CD4-positive, CD25-positive, alpha-beta regulatory T cell (primary cell): ENCODE data around the gene PTPN2. TPM values are rescaled to one million over a fixed set of nuclear protein-coding genes. Genes with fewer than 3 reads are reported as not detected.

Experiments used
- ATAC-seq, 2 donors: fragments of 150-1000 bp; cut with Tn5 transposase; one replicate each; pipeline ENCODE4 v1.10.0; 2021; ENCODE audit warnings: low read depth in 2 of 2, moderate number of reproducible peaks in 2 of 2, moderate library complexity in 1 of 2
- DNase-seq, 3 donors: peaks; one replicate each; pipeline versions ENCODE4 v3.0.0 to v3.0.0-alpha.2; 2012 to 2022; ENCODE audit warnings: mixed read lengths in 1 of 3
- H3K27ac ChIP-seq: one replicate; pipeline ENCODE4 v1.7.0; 2013; ENCODE audit warnings: mild to moderate bottlenecking, low read length; ENCODE audit not compliant: insufficient read depth, poor library complexity, severe bottlenecking
- H3K27me3 ChIP-seq: one replicate; pipeline ENCODE4 v1.7.0; 2013; ENCODE audit warnings: low read length; ENCODE audit not compliant: control insufficient read depth, insufficient read depth
- H3K36me3 ChIP-seq: one replicate; pipeline ENCODE4 v1.7.0; 2013; ENCODE audit warnings: mild to moderate bottlenecking, low read length, moderate library complexity; ENCODE audit not compliant: control insufficient read depth, insufficient read depth
- H3K4me1 ChIP-seq: 2 replicates; pipeline ENCODE4 v1.7.0; 2013; ENCODE audit warnings: mild to moderate bottlenecking, low read length; ENCODE audit not compliant: insufficient read depth, control insufficient read depth, poor library complexity, severe bottlenecking
- H3K4me3 ChIP-seq: one replicate; pipeline ENCODE4 v1.7.0; 2013; ENCODE audit warnings: low read depth, mild to moderate bottlenecking, low read length, moderate library complexity
- H3K9me3 ChIP-seq, 2 experiments: 1 replicate in 1 of 2; 2 replicates in 1 of 2; pipeline ENCODE4 v1.7.0; 2013; ENCODE audit warnings: low read length in 2 of 2, mild to moderate bottlenecking in 1 of 2, moderate library complexity in 1 of 2; ENCODE audit not compliant: control insufficient read depth in 2 of 2
- H3K27ac Mint-ChIP-seq, 3 donors: one replicate each; pipeline ENCODE4 v1.8.0; 2020 to 2022; ENCODE audit warnings: mild to moderate bottlenecking in 3 of 3, mixed read lengths in 3 of 3, moderate library complexity in 2 of 3
- H3K27me3 Mint-ChIP-seq: one replicate; pipeline ENCODE4 v1.8.0; 2022; ENCODE audit warnings: mild to moderate bottlenecking, mixed read lengths
- H3K36me3 Mint-ChIP-seq: one replicate; pipeline ENCODE4 v1.8.0; 2020; ENCODE audit warnings: mixed read lengths
- H3K4me1 Mint-ChIP-seq, 4 donors: one replicate each; pipeline ENCODE4 v1.8.0; 2020 to 2022; ENCODE audit warnings: mixed read lengths in 4 of 4, mild to moderate bottlenecking in 1 of 4
- H3K4me3 Mint-ChIP-seq, 4 donors: one replicate each; pipeline ENCODE4 v1.8.0; 2020 to 2022; ENCODE audit warnings: mild to moderate bottlenecking in 4 of 4, mixed read lengths in 4 of 4, moderate library complexity in 3 of 4
- H3K9me3 Mint-ChIP-seq, 7 donors: one replicate each; pipeline ENCODE4 v1.8.0; 2020 to 2022; ENCODE audit warnings: mixed read lengths in 7 of 7, mild to moderate bottlenecking in 3 of 7, moderate library complexity in 2 of 7
- polyA plus RNA-seq, 4 donors: library from polyadenylated mRNA; unstranded; fragments of 300-500 nt; fragmentation: Illumina TruSeq; gene quantifications; one replicate each; pipeline ENCODE4 v1.2.3, GENCODE V29; 2021
- total RNA-seq: library from RNA; stranded (reverse); gene quantifications from one replicate; pipeline ENCODE4 v1.2.3, GENCODE V29; 2022

The PTPN2 gene
- total and polyA plus RNA-seq, 5 donors from 2014 or later = 62.3 to 110 (median 94.1) TPM

DNA sequence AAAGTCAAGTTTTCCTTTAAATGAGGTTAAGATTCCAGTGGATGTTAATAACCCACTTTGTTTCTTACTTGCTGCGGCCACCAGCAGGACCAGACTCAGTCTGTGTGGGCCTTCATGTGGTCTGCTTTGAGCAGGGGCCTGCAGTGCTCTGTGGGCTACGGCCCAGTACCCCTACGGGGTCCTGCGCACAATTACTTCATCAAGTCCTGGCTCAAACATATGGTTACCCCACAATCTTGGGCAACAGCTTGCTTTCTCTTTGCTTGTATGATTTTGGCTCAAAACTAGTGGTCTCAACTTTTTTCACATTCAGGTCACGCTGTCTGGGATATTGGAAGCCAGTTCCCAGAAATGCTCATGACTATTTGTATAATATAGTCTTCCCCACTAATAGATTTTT, 64.2 kb downstream of the PTPN2 start:
- peaks cover 54% of the 10 kb centered on the region for H3K36me3 ChIP-seq

DNA sequence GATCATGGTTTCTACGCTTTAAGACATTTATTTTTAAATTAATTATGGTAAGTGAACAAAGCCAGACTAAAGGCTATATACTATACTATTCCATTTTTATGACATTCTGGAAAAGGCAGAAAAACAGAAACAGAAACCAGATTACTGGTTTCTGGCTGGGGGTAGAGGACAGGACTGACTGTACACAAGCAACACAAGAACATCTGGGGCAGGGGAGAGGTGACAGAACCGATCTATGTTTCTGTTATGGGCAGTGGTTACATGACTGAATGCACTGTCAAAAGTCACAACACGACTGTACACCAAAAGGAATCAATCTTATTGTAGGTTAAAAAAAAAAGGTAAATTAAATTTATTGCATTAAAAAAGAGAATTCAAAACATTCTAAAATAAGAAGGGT, 64.7 kb downstream of the PTPN2 start:
- peaks cover 9 to 18% (median 12%) of the 10 kb centered on the region in 4 donors for H3K4me1 Mint-ChIP-seq
- H3K36me3 ChIP-seq = peaks cover 55% of the 10 kb centered on the region
- no peak overlapping the region for H3K4me3 Mint-ChIP-seq
- H3K27me3 ChIP-seq = no peaks in the 10 kb centered on the region
- H3K27me3 Mint-ChIP-seq = no peaks in the 10 kb centered on the region
- no peaks in the 10 kb centered on the region for H3K9me3 Mint-ChIP-seq
- no peaks in the 10 kb centered on the region for H3K4me1 ChIP-seq
- H3K9me3 ChIP-seq = no peaks in the 10 kb centered on the region
- H3K4me3 ChIP-seq = no peak overlapping the region
- peaks cover 67% of the 10 kb centered on the region for H3K36me3 Mint-ChIP-seq
- no peak overlapping the region for H3K27ac ChIP-seq
- H3K27ac Mint-ChIP-seq = peak overlapping the region in 2 of 3 donors; percentile 26 to 87
- DNase-seq = peak in 1 of 3 donors; percentile 58
- no peak for ATAC-seq

More for the DNA sequence above, 64.2 kb downstream of the PTPN2 start:
- H3K36me3 Mint-ChIP-seq = peaks cover 66% of the 10 kb centered on the region
- peaks cover 9 to 18% (median 11%) of the 10 kb centered on the region in 4 donors for H3K4me1 Mint-ChIP-seq
- peak overlapping the region in 2 of 3 donors; percentile 26 to 87 for H3K27ac Mint-ChIP-seq
- Histone ChIP-seq H3K27ac (no peak overlapping the region), H3K27me3 (no peaks in the 10 kb centered on the region), H3K4me1 (no peaks in the 10 kb centered on the region), H3K4me3 (no peak overlapping the region), H3K9me3 (no peaks in the 10 kb centered on the region)
- no peak for DNase-seq
- ATAC-seq = no peak
- H3K4me3 Mint-ChIP-seq = no peak overlapping the region
- H3K9me3 Mint-ChIP-seq = no peaks in the 10 kb centered on the region
- no peaks in the 10 kb centered on the region for H3K27me3 Mint-ChIP-seq

DNA sequence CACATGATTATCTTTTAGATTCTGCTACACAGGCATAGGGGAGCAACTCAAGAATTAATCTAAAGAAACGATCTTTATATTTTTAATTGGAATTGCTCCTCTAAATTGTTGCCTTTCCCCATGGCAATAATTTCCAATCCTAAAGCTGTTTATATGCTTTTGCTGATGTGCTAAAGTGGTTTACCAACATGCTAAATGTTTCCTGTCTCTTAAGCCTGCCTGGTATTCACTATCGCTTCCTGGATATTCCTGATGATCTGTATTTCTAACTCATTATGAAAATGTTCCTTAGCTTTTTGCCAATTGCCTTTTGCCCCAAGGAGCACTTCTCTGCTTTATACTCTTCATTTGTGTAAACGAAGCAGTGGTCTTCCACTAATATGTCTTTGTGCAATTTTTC, 65.8 kb downstream of the PTPN2 start:
- Mint-ChIP-seq H3K4me1 (peaks cover 9 to 18% (median 12%) of the 10 kb centered on the region in 4 donors), H3K9me3 (no peaks in the 10 kb centered on the region), H3K36me3 (peaks cover 69% of the 10 kb centered on the region), H3K4me3 (no peak overlapping the region), H3K27ac (no peak overlapping the region), H3K27me3 (no peaks in the 10 kb centered on the region)
- DNase-seq = no peak
- H3K4me3 ChIP-seq = no peak overlapping the region
- no peak overlapping the region for H3K27ac ChIP-seq
- ATAC-seq = no peak
- H3K27me3 ChIP-seq = no peaks in the 10 kb centered on the region
- no peaks in the 10 kb centered on the region for H3K4me1 ChIP-seq
- H3K9me3 ChIP-seq = no peaks in the 10 kb centered on the region
- peaks cover 61% of the 10 kb centered on the region for H3K36me3 ChIP-seq

DNA sequence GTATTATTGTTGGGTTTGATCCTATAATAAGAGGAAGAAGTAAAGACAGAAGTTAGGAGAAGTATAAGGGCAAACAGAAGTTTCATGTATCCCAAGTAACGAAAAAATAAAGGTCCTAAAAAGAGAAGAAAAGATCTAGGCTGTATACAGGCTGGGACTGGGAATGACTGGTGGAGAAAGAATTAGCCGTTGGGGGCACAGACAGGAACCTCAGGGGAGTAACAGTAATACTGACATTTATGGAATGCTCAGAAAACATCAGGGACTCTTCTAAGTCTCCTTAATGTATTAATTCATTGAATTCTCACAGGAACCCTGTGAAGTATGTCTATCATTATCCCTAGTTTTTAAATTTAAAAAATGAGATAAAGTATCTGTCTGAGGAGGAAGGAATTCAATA, 67.6 kb downstream of the PTPN2 start:
- Histone ChIP-seq H3K4me3 (no peak overlapping the region), H3K9me3 (no peaks in the 10 kb centered on the region), H3K27me3 (no peaks in the 10 kb centered on the region), H3K36me3 (peaks cover 68% of the 10 kb centered on the region), H3K4me1 (no peaks in the 10 kb centered on the region), H3K27ac (no peak overlapping the region)
- ATAC-seq (no peak), DNase-seq (no peak)
- no peaks in the 10 kb centered on the region for H3K9me3 Mint-ChIP-seq
- peaks cover 5 to 17% (median 11%) of the 10 kb centered on the region in 4 donors for H3K4me1 Mint-ChIP-seq
- H3K4me3 Mint-ChIP-seq = no peak overlapping the region
- H3K36me3 Mint-ChIP-seq = peaks cover 60% of the 10 kb centered on the region
- H3K27me3 Mint-ChIP-seq = no peaks in the 10 kb centered on the region
- H3K27ac Mint-ChIP-seq = no peak overlapping the region

DNA sequence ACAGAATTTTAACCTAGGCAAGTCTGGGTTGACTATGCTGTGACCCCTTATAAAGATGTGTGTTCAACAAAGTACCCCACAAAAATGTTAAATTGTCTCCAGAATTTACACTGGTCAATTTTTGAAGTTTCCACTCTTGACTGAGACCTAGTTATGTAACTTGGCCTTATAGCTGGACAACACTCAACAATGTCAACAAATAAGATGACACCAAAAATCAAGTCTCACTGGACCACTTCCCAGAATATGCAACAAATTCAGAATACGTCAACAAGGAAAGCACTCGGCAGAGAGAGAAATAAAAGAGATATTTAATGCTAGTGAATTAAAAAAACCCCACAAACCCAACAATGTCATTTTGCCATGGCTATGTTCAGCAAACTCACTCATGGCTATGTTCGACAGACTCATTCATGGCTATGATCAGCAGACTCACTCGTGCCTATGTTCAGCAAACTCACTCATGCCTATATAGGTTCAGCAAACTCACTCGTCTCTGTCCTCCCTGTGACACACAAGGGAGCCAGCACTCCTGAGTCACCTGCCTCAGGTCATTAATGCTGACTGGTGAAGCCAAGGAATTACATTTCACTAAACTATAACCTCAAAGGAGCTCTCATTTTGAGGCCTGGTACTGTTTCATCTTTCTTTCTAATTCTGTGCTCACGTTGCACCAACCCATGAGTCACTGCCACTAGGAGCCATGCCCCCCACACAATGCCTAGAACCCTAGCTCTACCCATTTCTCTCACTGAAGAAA, 72.7 kb downstream of the PTPN2 start:
- Mint-ChIP-seq H3K27me3 (no peaks in the 10 kb centered on the region), H3K4me3 (no peak overlapping the region), H3K36me3 (peaks cover 61% of the 10 kb centered on the region), H3K27ac (no peak overlapping the region), H3K4me1 (peaks cover 0 to 14% (median 10%) of the 10 kb centered on the region in 4 donors), H3K9me3 (no peaks in the 10 kb centered on the region)
- Histone ChIP-seq H3K9me3 (no peaks in the 10 kb centered on the region), H3K4me1 (no peaks in the 10 kb centered on the region), H3K27me3 (no peaks in the 10 kb centered on the region), H3K36me3 (peaks cover 64% of the 10 kb centered on the region), H3K4me3 (no peak overlapping the region), H3K27ac (no peak overlapping the region)
- ATAC-seq (no peak), DNase-seq (no peak)

DNA sequence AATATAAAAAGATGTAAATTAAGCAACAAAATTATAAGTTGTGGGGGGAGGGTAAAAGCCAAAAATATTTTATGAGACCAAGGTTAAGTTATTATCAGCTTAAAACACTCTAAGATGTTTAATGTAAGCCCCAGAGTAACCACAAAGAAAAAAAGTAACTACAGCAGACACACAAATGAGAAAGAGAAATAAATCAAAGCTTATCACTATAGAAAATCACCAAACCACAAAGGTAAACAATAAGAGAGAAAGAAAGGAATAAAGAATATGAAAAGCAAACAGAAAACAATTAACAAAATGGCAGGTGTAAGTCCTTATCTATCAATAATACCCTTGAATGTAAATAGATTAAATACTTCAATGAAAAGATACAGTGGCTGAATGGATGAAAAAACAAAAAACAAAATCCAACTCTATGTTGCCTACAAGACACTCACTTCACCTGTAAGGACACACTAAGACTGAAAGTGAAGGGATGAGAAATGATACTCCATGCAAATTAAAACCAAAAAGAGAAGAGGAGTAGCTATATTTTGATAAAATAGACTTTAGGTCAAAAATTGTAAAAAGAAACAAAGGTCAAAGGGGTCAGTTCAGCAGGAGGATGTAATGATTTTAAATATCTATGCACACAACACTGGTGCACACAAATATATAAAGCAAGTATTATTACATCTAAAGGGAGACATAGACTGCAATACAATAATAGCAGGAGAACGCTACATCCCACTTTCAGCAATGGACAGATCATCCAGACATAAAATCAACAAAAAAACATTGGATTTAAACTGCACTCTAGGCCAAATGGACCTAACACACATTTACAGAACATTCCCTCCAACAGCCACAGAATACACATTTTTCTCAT, 80.7 kb downstream of the PTPN2 start:
- no peak overlapping the region for H3K27ac ChIP-seq
- peaks cover 0 to 3% of the 10 kb centered on the region in 2 experiments for H3K9me3 ChIP-seq
- H3K4me1 Mint-ChIP-seq = peaks cover 17 to 31% (median 24%) of the 10 kb centered on the region in 4 donors
- DNase-seq (peak in 2 of 3 donors; percentile 6 to 30), ATAC-seq (no peak)
- H3K4me3 Mint-ChIP-seq = peak overlapping the region in 2 of 4 donors; percentile 12 to 31
- no peaks in the 10 kb centered on the region for H3K27me3 ChIP-seq
- peaks cover 57% of the 10 kb centered on the region for H3K36me3 Mint-ChIP-seq
- H3K36me3 ChIP-seq = peaks cover 35% of the 10 kb centered on the region
- H3K4me3 ChIP-seq = peak overlapping the region; percentile 17
- no peaks in the 10 kb centered on the region for H3K27me3 Mint-ChIP-seq
- H3K9me3 Mint-ChIP-seq = peaks cover 0 to 3% (median 0%) of the 10 kb centered on the region in 7 donors
- peak overlapping the region in 1 of 3 donors; percentile 45 for H3K27ac Mint-ChIP-seq
- H3K4me1 ChIP-seq = peaks cover 17% of the 10 kb centered on the region

DNA sequence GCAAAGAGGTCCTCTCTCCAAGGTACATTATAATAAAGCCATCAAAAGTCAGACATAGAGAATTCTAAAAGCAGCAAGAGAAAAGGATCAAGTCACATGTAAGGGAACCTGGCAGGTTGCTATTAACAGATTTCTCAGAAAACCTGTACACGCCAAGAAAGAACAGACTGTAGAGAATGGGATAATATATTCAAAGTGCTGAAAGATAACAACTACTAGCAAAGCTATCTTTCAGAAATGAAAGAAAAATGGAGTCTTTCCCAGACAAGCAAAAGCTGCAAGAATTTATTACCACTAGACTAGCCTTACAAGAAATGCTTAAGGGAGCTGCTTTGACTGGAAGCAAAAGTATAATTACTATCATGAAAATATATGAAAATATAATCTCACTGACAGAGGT, 81.5 kb downstream of the PTPN2 start:
- Mint-ChIP-seq H3K27me3 (no peaks in the 10 kb centered on the region), H3K27ac (peak overlapping the region in 1 of 3 donors; percentile 67), H3K4me1 (peaks cover 17 to 31% (median 24%) of the 10 kb centered on the region in 4 donors), H3K9me3 (peaks cover 0 to 3% (median 0%) of the 10 kb centered on the region in 7 donors), H3K4me3 (no peak overlapping the region), H3K36me3 (peaks cover 59% of the 10 kb centered on the region)
- DNase-seq (no peak), ATAC-seq (no peak)
- Histone ChIP-seq H3K9me3 (peaks cover 0 to 3% of the 10 kb centered on the region in 2 experiments), H3K36me3 (peaks cover 42% of the 10 kb centered on the region), H3K27me3 (no peaks in the 10 kb centered on the region), H3K4me3 (peak overlapping the region; percentile 17), H3K27ac (no peak overlapping the region), H3K4me1 (peaks cover 17% of the 10 kb centered on the region)
